ENCODE measurements around the gene UTP14A. TPM values are rescaled to one million over a fixed set of nuclear protein-coding genes. Genes with fewer than 3 reads are reported as not detected.

The UTP14A gene
- total and polyA plus RNA-seq, 2 experiments from 2014 or later = 14.6 to 18.5 TPM

DNA sequence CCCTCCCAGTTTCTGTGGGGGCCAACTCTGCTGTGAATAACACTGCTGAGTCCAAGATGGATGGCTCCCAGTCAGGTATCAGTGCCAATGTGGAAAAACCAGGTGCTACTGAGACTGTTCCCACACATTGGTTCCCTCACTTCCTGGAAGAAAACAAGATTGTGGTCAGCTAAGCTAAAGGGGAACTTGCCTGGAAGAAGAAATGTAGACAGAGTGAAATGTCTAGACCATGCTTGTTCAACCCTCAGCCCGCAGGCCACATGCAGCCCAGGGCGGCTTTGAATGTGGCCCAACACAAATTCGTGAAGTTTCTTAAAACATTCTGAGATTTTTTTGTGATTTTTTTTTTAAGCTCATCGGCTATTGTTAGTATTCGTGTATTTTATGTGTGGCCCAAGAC lies 28.6 kb upstream of the UTP14A start (continued):
- TF ChIP-seq, protein P1, sequence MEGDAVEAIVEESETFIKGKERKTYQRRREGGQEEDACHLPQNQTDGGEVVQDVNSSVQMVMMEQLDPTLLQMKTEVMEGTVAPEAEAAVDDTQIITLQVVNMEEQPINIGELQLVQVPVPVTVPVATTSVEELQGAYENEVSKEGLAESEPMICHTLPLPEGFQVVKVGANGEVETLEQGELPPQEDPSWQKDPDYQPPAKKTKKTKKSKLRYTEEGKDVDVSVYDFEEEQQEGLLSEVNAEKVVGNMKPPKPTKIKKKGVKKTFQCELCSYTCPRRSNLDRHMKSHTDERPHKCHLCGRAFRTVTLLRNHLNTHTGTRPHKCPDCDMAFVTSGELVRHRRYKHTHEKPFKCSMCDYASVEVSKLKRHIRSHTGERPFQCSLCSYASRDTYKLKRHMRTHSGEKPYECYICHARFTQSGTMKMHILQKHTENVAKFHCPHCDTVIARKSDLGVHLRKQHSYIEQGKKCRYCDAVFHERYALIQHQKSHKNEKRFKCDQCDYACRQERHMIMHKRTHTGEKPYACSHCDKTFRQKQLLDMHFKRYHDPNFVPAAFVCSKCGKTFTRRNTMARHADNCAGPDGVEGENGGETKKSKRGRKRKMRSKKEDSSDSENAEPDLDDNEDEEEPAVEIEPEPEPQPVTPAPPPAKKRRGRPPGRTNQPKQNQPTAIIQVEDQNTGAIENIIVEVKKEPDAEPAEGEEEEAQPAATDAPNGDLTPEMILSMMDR (conservative IDR thresholded peaks at IDR 0.05; ENCODE audit: low read depth in 2 of 2) = no peak
- TF ChIP-seq JUNB (IDR thresholded peaks at IDR 0.05; ENCODE audit: unreplicated experiment) = no peak

DNA sequence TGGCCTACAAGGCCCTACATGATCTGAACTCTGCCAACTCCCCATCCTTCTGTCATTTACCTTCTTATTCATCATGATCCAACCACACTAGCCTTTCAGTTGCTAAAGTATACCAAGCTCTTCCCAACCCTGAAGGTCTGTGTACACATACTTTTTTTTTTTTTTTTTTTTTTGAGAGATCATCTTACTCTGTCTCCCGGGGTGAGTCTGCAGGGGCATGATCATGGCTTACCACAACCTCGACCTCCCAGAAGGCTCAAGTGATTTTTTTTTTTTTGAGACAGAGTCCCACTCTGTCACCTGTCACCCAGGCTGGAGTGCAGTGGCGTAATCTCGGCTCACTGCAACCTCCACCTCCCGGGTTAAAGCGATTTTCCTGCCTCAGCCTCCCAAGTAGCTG lies 5.9 kb upstream of the UTP14A start:
- Histone ChIP-seq H3K9me2 (ENCODE audit: insufficient read depth) (no peaks in the 10 kb centered on the region), H3K4me2 (no peak overlapping the region), H3K4me1 (ENCODE audit: insufficient read depth) (no peaks in the 10 kb centered on the region), H3K36me3 (ENCODE audit: insufficient read depth) (no peaks in the 10 kb centered on the region), H3K27ac (ENCODE audit: low read depth) (no peak overlapping the region), H3K4me3 (no peak overlapping the region), H3K79me2 (replicated peaks; ENCODE audit: insufficient read depth) (no peaks in the 10 kb centered on the region), H3K27me3 (ENCODE audit: insufficient read depth) (no peaks in the 10 kb centered on the region), H2AFZ (no peak overlapping the region), H4K20me1 (replicated peaks; ENCODE audit: insufficient read depth) (no peaks in the 10 kb centered on the region), H3F3A (replicated peaks; ENCODE audit: low read depth) (no peaks in the 10 kb centered on the region)
- Mint-ChIP-seq H3K4me1 (no peaks in the 10 kb centered on the region), H3K9me3 (no peaks in the 10 kb centered on the region; the same call in 2 of the 3 replicates), H3K27ac (no peak overlapping the region), H3K36me3 (ENCODE audit: low read depth) (no peaks in the 10 kb centered on the region), H3K4me3 (no peak overlapping the region), H3K27me3 (ENCODE audit: insufficient read depth, low read depth, poor library complexity) (peaks cover 3% of the 10 kb centered on the region)
- DNase-seq (ENCODE audit: low spot score) (no peak), ATAC-seq (no peak)
- TF ChIP-seq CREB1 (CRISPR knock-in tag; IDR thresholded peaks at IDR 0.05; ENCODE audit: low read depth) (no peak), ZNF331 (CRISPR knock-in tag; IDR thresholded peaks at IDR 0.05; ENCODE audit: low read depth) (no peak), NANOG (IDR thresholded peaks at IDR 0.05; ENCODE audit: borderline replicate concordance) (no peak), ZNF114 (CRISPR knock-in tag; IDR thresholded peaks at IDR 0.05) (no peak), EZH2 (IDR thresholded peaks at IDR 0.05; ENCODE audit: low read depth, unreplicated experiment) (no peak), JUNB (IDR thresholded peaks at IDR 0.05; ENCODE audit: unreplicated experiment) (no peak), STAT1 (IDR thresholded peaks at IDR 0.05; ENCODE audit: unreplicated experiment) (no peak), POLR2AphosphoS5 (IDR thresholded peaks at IDR 0.05; ENCODE audit: low read depth) (no peak), EZH2phosphoT487 (IDR thresholded peaks at IDR 0.05; ENCODE audit: unreplicated experiment) (no peak)
- TF ChIP-seq, protein P2, sequence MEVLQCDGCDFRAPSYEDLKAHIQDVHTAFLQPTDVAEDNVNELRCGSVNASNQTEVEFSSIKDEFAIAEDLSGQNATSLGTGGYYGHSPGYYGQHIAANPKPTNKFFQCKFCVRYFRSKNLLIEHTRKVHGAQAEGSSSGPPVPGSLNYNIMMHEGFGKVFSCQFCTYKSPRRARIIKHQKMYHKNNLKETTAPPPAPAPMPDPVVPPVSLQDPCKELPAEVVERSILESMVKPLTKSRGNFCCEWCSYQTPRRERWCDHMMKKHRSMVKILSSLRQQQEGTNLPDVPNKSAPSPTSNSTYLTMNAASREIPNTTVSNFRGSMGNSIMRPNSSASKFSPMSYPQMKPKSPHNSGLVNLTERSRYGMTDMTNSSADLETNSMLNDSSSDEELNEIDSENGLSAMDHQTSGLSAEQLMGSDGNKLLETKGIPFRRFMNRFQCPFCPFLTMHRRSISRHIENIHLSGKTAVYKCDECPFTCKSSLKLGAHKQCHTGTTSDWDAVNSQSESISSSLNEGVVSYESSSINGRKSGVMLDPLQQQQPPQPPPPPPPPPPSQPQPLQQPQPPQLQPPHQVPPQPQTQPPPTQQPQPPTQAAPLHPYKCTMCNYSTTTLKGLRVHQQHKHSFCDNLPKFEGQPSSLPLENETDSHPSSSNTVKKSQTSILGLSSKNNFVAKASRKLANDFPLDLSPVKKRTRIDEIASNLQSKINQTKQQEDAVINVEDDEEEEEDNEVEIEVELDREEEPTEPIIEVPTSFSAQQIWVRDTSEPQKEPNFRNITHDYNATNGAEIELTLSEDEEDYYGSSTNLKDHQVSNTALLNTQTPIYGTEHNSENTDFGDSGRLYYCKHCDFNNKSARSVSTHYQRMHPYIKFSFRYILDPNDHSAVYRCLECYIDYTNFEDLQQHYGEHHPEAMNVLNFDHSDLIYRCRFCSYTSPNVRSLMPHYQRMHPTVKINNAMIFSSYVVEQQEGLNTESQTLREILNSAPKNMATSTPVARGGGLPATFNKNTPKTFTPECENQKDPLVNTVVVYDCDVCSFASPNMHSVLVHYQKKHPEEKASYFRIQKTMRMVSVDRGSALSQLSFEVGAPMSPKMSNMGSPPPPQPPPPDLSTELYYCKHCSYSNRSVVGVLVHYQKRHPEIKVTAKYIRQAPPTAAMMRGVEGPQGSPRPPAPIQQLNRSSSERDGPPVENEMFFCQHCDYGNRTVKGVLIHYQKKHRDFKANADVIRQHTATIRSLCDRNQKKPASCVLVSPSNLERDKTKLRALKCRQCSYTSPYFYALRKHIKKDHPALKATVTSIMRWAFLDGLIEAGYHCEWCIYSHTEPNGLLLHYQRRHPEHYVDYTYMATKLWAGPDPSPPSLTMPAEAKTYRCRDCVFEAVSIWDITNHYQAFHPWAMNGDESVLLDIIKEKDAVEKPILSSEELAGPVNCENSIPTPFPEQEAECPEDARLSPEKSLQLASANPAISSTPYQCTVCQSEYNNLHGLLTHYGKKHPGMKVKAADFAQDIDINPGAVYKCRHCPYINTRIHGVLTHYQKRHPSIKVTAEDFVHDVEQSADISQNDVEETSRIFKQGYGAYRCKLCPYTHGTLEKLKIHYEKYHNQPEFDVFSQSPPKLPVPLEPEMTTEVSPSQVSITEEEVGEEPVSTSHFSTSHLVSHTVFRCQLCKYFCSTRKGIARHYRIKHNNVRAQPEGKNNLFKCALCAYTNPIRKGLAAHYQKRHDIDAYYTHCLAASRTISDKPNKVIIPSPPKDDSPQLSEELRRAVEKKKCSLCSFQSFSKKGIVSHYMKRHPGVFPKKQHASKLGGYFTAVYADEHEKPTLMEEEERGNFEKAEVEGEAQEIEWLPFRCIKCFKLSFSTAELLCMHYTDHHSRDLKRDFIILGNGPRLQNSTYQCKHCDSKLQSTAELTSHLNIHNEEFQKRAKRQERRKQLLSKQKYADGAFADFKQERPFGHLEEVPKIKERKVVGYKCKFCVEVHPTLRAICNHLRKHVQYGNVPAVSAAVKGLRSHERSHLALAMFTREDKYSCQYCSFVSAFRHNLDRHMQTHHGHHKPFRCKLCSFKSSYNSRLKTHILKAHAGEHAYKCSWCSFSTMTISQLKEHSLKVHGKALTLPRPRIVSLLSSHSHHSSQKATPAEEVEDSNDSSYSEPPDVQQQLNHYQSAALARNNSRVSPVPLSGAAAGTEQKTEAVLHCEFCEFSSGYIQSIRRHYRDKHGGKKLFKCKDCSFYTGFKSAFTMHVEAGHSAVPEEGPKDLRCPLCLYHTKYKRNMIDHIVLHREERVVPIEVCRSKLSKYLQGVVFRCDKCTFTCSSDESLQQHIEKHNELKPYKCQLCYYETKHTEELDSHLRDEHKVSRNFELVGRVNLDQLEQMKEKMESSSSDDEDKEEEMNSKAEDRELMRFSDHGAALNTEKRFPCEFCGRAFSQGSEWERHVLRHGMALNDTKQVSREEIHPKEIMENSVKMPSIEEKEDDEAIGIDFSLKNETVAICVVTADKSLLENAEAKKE (CRISPR knock-in tag; IDR thresholded peaks at IDR 0.05) = no peak
- TF ChIP-seq, protein P1 (conservative IDR thresholded peaks at IDR 0.05; ENCODE audit: low read depth in 2 of 2) = no peak
- TF ChIP-seq, protein P3, sequence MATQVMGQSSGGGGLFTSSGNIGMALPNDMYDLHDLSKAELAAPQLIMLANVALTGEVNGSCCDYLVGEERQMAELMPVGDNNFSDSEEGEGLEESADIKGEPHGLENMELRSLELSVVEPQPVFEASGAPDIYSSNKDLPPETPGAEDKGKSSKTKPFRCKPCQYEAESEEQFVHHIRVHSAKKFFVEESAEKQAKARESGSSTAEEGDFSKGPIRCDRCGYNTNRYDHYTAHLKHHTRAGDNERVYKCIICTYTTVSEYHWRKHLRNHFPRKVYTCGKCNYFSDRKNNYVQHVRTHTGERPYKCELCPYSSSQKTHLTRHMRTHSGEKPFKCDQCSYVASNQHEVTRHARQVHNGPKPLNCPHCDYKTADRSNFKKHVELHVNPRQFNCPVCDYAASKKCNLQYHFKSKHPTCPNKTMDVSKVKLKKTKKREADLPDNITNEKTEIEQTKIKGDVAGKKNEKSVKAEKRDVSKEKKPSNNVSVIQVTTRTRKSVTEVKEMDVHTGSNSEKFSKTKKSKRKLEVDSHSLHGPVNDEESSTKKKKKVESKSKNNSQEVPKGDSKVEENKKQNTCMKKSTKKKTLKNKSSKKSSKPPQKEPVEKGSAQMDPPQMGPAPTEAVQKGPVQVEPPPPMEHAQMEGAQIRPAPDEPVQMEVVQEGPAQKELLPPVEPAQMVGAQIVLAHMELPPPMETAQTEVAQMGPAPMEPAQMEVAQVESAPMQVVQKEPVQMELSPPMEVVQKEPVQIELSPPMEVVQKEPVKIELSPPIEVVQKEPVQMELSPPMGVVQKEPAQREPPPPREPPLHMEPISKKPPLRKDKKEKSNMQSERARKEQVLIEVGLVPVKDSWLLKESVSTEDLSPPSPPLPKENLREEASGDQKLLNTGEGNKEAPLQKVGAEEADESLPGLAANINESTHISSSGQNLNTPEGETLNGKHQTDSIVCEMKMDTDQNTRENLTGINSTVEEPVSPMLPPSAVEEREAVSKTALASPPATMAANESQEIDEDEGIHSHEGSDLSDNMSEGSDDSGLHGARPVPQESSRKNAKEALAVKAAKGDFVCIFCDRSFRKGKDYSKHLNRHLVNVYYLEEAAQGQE (IDR thresholded peaks at IDR 0.05; ENCODE audit: unreplicated experiment) = no peak
